Neutrophil (primary cell): Measurements from ENCODE around the gene C17orf78.
A peak's percentile ranks its signal among the peaks of the same experiment; 100 is the strongest.
"Not testable (repeated sequence)": the region's sequence is repeated elsewhere in the genome, so short reads cannot be mapped to it uniquely, and the experiment has no call there.

Experiments used
- H3K27ac ChIP-seq: fragments of 200-600 bp; sonication (generic); 2 replicates; pipeline ENCODE4 v1.5.1; 2016; ENCODE audit warnings: mild to moderate bottlenecking, moderate library complexity
- H3K27me3 ChIP-seq: fragments of 200-600 bp; sonication (generic); 2 replicates; pipeline ENCODE4 v1.6.0; 2016; ENCODE audit warnings: mild to moderate bottlenecking
- H3K36me3 ChIP-seq: fragments of 200-600 bp; sonication (generic); 2 replicates; pipeline ENCODE4 v1.5.1; 2017
- H3K4me1 ChIP-seq, 2 experiments: fragments of 200-600 bp in 1 of 2; sonication (generic) in 1 of 2; 1 replicate in 1 of 2; 2 replicates in 1 of 2; pipeline versions ENCODE4 v1.5.1 to v1.6.1; 2013 to 2016; ENCODE audit warnings: low read depth in 1 of 2, low read length in 1 of 2, mild to moderate bottlenecking in 1 of 2, moderate library complexity in 1 of 2; ENCODE audit not compliant: control insufficient read depth in 1 of 2, insufficient read depth in 1 of 2
- H3K4me3 ChIP-seq, 2 experiments: fragments of 200-600 bp in 1 of 2; sonication (generic) in 1 of 2; 1 replicate in 1 of 2; 2 replicates in 1 of 2; pipeline ENCODE4 v1.5.1; 2013 to 2016; ENCODE audit warnings: low read depth in 1 of 2, low read length in 1 of 2, mild to moderate bottlenecking in 1 of 2, moderate library complexity in 1 of 2
- H3K9me3 ChIP-seq: fragments of 200-600 bp; sonication (generic); 2 replicates; pipeline ENCODE4 v1.5.1; 2016
- TF ChIP-seq, protein P1 (sequence below): fragments of 200-600 bp; sonication (generic); IDR thresholded peaks from 2 replicates; pipeline ENCODE4 v1.5.1; 2016; ENCODE audit warnings: antibody characterized with exemption

The C17orf78 gene

DNA sequence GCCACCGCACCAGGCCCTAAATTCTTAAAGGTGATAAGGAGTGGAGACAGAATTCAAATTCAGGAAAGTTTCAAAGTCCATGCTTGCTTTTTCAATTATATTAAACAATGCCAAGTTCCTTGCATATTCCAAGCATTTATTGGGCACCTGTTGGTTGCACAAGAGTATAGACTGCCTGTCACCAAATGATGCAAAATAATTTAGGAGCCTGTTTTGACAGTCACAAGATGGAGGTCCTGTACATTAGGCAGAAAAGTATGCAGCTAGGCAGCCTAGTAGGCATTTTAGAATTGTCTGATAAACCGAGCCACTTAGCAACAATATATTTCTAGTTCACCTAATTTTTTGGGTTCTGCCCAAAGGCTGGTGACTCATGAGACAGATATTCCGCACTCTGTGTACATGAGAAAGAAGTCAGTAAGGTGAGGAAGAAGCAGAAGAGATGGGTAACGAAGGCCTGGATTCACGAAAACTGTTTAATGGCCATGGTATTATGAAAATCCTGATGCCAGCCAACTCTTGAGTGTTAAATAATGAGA, 23.5 kb downstream of the C17orf78 start:
- Histone ChIP-seq H3K27ac (no peak overlapping the region), H3K4me3 (no peak overlapping the region), H3K27me3 (no peaks in the 10 kb centered on the region), H3K36me3 (no peaks in the 10 kb centered on the region), H3K9me3 (no peaks in the 10 kb centered on the region), H3K4me1 (peaks cover 7 to 8% of the 10 kb centered on the region in 2 experiments)
- TF ChIP-seq, protein P1, sequence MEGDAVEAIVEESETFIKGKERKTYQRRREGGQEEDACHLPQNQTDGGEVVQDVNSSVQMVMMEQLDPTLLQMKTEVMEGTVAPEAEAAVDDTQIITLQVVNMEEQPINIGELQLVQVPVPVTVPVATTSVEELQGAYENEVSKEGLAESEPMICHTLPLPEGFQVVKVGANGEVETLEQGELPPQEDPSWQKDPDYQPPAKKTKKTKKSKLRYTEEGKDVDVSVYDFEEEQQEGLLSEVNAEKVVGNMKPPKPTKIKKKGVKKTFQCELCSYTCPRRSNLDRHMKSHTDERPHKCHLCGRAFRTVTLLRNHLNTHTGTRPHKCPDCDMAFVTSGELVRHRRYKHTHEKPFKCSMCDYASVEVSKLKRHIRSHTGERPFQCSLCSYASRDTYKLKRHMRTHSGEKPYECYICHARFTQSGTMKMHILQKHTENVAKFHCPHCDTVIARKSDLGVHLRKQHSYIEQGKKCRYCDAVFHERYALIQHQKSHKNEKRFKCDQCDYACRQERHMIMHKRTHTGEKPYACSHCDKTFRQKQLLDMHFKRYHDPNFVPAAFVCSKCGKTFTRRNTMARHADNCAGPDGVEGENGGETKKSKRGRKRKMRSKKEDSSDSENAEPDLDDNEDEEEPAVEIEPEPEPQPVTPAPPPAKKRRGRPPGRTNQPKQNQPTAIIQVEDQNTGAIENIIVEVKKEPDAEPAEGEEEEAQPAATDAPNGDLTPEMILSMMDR, result no peak

DNA sequence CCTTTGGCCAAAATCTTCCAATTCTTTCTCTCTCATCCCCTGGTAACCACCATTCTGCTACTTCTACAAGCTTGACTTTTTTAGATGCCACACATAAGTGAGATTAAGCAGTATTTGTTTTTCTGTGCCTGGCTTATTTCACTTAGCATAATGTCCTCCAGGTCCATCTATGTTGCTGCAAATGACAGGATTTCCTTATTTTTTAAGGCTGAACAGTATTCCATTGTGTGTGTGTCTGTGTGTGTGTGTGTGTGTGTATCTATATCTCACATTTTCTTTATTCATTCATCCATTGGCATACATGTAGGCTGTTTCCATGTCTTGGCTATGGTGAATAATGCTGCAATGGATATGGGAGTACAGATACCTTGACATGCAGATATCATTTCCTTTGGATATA, 24.7 kb downstream of the C17orf78 start:
- no peak overlapping the region for H3K4me3 ChIP-seq
- TF ChIP-seq, protein P1, result no peak
- H3K36me3 ChIP-seq, result no peaks in the 10 kb centered on the region
- peaks cover 7 to 8% of the 10 kb centered on the region in 2 experiments for H3K4me1 ChIP-seq
- H3K27me3 ChIP-seq, result no peaks in the 10 kb centered on the region
- H3K9me3 ChIP-seq, result no peaks in the 10 kb centered on the region
- no peak overlapping the region for H3K27ac ChIP-seq

DNA sequence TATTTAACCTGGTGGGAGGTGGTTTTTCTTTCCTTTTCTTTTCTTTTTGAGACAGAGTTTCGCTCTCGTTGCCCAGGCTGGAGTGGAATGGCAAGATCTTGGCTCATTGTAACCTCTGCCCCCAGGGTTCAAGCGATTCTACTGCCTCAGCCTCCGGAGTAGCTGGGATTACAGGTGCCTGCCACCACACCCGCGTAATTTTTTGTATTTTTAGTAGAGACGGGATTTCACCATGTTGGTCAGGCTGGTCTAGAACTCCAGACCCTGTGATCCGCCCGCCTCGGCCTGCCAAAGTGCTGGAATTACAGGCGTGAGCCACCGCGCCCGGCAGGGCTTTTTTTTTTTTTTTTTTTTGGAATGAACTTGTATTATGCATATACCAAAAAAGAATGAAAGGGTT, 29.7 kb downstream of the C17orf78 start:
- not testable (repeated sequence) for H3K4me3 ChIP-seq, H3K27ac ChIP-seq

DNA sequence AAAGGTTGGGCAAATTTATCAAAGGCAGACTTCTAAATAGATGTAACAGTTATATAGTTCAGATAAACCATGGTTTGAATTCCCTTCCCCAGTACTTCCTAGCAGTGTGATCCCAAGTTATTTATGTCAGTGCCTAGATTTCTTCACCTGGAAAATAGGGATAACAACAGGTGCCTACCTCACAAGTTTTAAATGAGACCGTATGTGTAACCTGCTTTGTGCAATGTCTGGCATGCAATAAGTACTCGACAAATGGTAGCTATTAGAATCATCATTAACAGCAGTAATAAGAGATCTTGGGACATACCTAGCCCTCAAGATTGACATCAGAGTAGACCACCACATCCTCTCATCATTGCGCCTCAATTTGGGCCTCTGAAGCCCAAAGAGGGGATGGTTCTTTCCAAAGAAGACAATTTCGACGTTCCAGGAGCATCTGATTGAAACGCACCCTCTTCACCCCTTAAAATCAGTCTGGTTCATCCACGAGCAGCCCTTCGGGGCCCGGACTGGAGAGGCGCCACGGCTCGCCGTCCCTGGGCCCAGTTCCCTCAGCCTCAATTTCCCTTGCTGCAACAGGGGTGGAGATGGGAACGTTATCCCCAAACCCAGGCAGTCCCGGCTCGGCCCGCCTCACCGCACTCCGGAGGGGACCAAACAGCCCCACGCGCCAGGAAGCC, 30.3 kb downstream of the C17orf78 start:
- TF ChIP-seq, protein P1, result no peak
- no peaks in the 10 kb centered on the region for H3K36me3 ChIP-seq
- H3K27me3 ChIP-seq, result no peaks in the 10 kb centered on the region
- H3K27ac ChIP-seq, result peak overlapping the region; percentile 61
- H3K9me3 ChIP-seq, result no peaks in the 10 kb centered on the region
- peak overlapping the region; percentile 73 to 81 for H3K4me3 ChIP-seq
- H3K4me1 ChIP-seq, result peaks cover 10 to 14% of the 10 kb centered on the region in 2 experiments

More for the DNA sequence above, 29.7 kb downstream of the C17orf78 start:
- not testable (repeated sequence) for H3K9me3 ChIP-seq, H3K27me3 ChIP-seq, H3K36me3 ChIP-seq
- H3K4me1 ChIP-seq, result peaks cover 10 to 14% of the 10 kb centered on the region in 2 experiments

DNA sequence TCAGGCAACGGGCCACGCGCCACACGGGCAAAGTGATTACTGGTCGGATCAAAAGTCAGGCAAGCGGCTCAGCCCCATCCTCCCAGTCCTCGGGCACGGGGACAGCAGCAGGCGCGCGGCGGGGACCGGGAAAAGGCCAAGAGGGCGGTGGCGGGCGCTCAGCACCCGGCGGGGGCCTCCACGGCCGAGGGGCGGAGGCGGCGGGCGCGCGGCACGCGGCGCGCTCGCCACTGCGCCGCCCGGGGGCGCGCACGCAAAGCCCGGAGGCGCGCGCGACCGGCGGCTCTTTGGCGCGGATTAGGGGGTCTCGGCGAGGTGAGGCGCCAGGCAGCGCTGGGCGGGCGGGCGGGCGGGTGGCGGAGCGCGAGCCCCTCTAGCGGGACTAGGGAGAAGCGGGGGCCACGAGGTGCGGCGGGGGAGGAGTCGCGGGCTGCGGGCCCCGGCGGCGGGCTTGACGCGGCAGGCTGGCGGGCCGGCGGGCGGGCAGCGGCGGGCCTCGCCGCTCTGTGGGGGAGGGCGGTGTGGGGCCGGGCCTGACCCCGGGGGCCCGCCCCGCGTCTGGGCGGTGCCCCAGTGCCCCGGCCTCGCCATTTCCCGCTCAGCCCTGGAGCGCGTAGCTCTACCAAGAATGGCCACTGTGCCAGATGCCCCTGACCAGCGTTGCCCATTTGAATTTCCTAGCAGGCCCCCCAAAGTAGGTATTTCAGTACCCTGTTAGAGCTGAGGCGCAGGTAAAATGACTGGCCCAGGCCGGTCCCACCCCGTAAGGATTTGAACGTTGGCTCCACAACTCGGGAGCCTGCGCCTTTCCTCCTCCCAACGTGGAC, 31.1 kb downstream of the C17orf78 start, which contains the start of the genes ACACA and TADA2A:
ACACA (minus strand) TSS at position 202 of the 827 bp plus-strand sequence. CDS start 537 bp downstream, outside the sequence.
TADA2A (plus strand) TSS at position 252 of the 827 bp plus-strand sequence. CDS start 4,480 bp downstream, outside the sequence.
- H3K4me1 ChIP-seq, result peaks cover 10 to 14% of the 10 kb centered on the region in 2 experiments
- no peaks in the 10 kb centered on the region for H3K27me3 ChIP-seq
- H3K4me3 ChIP-seq, result peak within 1 kb of the TSS; percentile 73 to 81
- peaks cover 5% of the 10 kb centered on the region for H3K36me3 ChIP-seq
- no peaks in the 10 kb centered on the region for H3K9me3 ChIP-seq
- TF ChIP-seq, protein P1, result peak; percentile 18
- H3K27ac ChIP-seq, result peak within 1 kb of the TSS; percentile 61

DNA sequence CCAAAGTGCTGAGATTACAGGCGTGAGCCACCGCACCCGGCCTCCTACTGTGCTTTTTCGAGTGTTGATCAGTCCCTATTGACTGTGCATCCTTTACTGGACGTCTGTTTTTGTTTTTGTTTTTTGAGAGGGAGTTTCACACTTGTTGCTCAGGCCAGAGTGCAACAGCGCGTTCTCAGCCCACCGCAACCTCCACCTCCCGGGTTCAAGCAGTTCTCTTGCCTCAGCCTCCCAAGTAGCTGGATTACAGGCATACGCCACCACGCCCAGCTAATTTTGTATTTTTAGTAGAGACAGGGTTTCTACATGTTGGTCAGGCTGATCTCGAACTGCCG, 32.3 kb downstream of the C17orf78 start:
- not testable (repeated sequence) for H3K9me3 ChIP-seq, H3K4me3 ChIP-seq, H3K27me3 ChIP-seq, H3K27ac ChIP-seq
- Histone ChIP-seq H3K36me3 (peaks cover 11% of the 10 kb centered on the region), H3K4me1 (peaks cover 10 to 14% of the 10 kb centered on the region in 2 experiments)
